ENCODE results near the gene PHAF1.

PHAF1 gene

DNA sequence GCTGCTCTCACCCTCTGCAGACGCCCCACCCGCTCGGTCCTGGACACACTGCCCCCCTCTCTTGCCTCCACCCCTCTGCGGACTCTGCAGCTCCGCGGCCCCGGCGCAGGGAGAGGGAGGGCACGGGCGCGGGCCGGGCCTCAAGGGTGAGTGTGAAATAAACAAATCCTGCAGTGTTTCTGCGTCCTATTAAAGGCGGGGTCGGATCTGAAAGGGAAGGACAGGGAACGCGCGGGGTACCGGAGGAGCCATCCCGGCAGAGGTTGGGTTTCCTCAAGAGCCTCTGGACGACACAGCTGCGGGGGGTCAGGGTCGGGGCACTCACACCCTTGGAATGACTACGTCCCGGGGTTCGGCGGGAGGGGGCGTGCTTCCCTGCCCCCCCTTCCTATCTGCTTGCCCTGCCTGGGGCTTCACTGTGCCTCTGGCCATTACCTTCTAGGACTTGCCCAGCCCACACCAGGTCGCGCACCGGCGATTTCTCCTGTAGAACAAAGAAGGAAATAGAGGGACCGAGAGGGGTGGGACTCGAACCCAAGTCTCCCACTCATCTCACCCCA, 54.3 kb downstream of the PHAF1 start:
- DNase-seq (ENCODE audit: low spot score) = no peak

GRCh38 chr16:67164599-67165061, 54.9 kb downstream of the PHAF1 start, which contains the start of gene HSF4:
Gene HSF4, plus strand, starts transcription at chr16:67164745. Its CDS starts 67 bp downstream, at chr16:67164812.
- DNase-seq (ENCODE audit: low spot score) = no peak

DNA sequence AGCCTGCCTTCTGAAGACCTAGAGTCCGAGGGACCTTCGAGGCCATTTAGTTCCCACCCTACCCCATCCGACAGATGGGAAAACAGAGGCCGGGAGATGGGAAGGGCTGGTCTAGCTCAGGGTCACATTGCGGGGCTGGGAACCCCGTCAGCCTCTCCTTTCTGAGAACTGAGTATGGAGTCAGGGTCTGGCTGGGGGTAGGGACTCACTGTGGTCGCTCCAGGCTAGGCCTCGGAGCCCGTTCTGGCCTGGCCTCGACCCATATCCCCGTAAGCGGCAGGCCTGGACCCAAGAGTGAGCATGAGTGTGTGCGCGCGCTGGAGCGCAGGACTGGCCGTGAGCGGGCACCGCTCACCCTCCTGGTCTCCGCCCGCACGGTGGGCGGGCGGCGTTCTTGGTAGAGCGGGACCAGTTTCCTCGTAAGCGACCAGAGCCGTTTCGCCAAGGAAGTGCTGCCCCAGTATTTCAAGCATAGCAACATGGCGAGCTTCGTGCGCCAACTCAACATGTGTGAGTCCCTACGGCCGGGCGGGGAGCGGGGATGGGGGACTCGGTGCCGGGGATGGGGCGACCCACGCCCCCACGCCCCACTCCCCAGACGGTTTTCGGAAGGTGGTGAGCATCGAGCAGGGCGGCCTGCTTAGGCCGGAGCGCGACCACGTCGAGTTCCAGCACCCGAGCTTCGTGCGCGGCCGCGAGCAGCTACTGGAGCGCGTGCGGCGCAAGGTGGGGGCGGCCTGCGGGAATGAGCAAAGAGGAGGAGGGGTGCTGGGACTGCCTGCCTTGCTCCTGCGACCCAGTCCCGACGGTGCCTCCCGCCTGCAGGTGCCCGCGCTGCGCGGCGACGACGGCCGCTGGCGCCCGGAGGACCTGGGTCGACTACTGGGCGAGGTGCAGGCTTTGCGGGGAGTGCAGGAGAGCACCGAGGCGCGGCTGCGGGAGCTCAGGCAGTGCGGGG, 55.7 kb downstream of the PHAF1 start:
- DNase-seq (ENCODE audit: low spot score) = no peak

DNA sequence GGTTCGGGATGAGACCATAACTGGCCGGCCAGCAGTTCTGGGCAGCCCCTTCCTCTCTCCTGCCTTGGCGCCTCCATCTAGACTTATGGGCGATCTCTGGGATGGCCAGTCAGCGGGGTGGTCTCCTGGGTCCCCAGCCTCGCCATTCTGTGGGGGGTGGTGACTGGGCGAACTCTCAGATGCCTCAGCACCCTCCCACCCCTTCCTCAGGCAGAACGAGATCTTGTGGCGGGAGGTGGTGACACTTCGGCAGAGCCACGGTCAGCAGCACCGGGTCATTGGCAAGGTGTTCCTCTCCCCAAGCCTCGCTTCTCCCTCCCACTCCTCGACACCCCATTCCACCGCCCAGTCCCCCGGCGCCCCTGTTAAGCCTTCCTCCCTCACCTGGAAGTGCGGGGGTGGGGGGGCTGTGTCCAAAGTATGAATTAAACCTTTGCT, 56.4 kb downstream of the PHAF1 start:
- no peak for DNase-seq (ENCODE audit: low spot score)

GRCh38 chr16:67166598-67167168, 56.9 kb downstream of the PHAF1 start:
- peak; percentile 41 for DNase-seq (ENCODE audit: low spot score)

DNA sequence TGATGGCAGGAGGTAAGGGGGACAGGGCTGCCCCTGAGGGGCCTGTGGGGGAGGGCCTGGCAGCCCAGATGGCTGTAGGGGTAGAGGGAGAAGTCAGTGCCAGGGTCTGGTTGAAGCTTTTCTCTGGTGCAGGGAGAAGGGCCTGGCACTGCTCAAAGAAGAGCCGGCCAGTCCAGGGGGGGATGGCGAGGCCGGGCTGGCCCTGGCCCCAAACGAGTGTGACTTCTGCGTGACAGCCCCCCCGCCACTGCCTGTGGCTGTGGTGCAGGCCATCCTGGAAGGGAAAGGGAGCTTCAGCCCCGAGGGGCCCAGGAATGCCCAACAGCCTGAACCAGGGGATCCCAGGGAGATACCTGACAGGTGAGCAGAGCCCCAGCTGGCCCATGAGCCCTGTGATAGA, 57.8 kb downstream of the PHAF1 start:
- no peak for DNase-seq (ENCODE audit: low spot score)

- DNase-seq (ENCODE audit: low spot score) = no peak
These were observed 59.3 kb downstream of the PHAF1 start for GRCh38 chr16:67169011-67169451.

DNA sequence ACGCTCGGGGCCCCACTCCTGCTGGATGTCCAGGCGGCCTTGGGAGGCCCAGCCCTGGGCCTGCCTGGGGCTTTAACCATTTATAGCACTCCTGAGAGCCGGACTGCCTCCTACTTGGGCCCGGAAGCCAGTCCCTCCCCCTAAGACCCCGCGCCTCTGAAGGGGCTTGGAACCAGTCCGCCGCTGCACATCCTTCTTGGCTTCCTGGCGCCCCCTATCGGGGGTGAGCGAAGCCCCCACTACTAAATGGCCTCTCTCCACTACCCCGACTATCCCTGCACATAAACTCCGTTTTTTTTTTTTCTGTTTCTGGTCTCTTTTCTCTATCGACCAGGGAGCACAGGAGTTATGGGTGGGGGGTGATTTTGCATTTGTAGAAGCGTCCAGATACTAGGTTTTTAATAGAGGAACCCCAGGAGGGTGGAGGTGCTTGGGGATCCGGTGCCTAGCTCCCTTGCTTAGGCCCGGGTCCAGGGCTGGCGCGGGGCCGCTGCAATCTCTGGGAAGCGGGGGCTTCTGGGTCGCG, 60.0 kb downstream of the PHAF1 start:
- DNase-seq (ENCODE audit: low spot score) = peak; percentile 63

DNA sequence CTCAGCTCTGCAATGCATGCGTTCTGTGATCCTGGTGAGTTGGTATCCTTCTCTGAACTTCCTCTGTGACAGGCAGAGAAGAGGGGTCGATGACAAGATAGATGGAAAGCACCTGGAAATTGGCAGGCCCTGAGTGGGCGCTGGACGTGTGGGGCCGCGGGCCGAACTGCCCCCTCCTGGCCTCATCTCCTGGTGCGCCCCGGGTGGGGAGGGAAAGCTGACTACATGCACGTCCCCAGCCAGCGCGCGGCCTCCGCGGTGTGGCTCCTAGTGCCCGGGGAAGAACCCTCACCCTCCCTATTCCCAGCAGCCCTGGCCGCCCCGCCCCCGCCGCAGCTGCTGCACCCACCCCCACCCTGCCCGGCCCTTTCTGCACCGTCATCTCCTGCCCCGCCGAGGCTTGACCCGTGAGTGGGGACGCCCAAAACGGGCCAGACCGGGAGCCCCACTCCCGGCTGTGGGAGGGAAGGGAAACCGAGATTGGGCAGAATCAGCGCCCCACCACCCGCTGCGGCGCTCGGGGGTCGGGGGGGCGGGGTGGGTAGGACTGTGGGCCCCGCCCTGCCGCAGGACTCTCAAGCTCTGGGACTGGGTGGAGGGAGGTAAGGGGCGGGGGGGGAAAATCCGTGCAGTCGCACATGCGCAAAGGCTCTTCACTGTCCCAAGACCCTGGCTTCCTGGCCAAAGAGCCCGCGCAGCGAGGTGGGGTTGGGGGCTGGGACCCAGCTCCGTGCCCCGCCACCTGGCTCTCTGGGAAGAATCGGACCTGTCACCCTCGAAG, 60.6 kb downstream of the PHAF1 start, which contains the start of gene NOL3:
Gene NOL3 (plus strand): TSS at position 371 of the 781 bp plus-strand sequence.
- DNase-seq (ENCODE audit: low spot score) = no peak

DNA sequence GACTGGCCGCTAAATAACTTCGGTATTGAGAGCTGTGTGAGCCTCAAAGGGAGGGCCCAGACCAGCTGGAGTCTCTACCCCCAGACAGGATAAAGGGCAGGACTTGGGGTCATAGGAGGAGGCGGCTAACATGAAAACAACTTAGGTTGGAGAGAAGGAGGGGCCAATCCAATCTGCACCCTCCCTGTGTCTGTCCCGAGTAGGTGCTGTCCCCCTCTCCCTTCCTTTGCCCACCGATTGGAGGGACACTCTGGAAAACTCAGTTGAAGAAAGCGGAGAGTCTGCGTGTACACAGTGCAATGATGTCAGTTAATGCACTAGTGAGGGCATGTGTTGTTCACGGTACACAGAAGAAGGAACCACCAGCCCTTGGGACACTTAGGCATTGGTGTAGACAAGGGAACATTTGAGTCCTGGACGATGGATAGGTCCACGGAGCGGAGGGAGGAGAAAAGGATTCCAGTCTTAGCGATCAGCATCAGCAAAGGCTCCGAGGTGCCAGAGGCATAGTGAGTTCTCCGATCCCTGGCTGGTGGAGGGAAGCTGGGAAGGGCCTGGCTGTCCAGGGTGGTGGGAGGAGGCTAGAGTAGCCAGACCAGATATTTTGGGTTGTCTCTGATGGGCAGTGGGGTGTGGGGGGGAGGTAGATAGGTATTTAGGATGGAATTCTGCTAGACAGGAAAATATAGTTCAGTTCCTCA, 61.4 kb downstream of the PHAF1 start:
- no peak for DNase-seq (ENCODE audit: low spot score)

DNA sequence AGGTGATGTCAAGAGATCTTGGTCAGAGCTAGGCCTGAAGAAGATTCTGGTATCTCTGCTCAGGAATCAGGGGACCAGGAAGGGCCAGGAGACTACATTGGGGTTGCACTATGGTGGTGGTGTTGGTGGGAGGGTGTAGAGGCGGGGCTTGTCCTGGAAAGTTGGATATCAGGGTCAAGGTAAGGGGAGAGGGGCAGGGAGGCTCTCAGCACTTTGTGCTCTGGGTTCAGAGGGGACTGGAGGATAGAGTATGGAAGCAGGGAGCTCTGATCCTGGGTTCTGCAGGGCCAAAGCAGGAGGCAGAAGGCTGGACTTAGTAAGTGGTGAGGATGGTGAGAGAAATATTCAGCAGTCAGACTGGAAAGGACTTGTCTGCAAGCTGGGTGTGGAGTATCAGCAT, 63.6 kb downstream of the PHAF1 start:
- DNase-seq (ENCODE audit: low spot score) = no peak

- DNase-seq (ENCODE audit: low spot score) = peak; percentile 63
These were observed 64.3 kb downstream of the PHAF1 start for GRCh38 chr16:67173808-67174705.

DNA sequence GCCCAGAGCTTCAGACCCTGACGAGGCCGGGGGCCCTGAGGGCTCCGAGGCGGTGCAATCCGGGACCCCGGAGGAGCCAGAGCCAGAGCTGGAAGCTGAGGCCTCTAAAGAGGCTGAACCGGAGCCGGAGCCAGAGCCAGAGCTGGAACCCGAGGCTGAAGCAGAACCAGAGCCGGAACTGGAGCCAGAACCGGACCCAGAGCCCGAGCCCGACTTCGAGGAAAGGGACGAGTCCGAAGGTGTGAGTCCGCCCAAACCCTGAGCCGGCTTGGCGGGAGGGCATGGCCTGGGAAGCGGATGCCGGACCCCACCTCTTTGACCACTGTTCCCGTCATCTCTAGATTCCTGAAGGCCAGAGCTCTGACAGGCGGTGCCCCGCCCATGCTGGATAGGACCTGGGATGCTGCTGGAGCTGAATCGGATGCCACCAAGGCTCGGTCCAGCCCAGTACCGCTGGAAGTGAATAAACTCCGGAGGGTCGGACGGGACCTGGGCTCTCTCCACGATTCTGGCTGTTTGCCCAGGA, 65.0 kb downstream of the PHAF1 start:
- DNase-seq (ENCODE audit: low spot score) = no peak

- no peak for DNase-seq (ENCODE audit: low spot score)
These were observed 66.9 kb downstream of the PHAF1 start for GRCh38 chr16:67176662-67177061.

DNA sequence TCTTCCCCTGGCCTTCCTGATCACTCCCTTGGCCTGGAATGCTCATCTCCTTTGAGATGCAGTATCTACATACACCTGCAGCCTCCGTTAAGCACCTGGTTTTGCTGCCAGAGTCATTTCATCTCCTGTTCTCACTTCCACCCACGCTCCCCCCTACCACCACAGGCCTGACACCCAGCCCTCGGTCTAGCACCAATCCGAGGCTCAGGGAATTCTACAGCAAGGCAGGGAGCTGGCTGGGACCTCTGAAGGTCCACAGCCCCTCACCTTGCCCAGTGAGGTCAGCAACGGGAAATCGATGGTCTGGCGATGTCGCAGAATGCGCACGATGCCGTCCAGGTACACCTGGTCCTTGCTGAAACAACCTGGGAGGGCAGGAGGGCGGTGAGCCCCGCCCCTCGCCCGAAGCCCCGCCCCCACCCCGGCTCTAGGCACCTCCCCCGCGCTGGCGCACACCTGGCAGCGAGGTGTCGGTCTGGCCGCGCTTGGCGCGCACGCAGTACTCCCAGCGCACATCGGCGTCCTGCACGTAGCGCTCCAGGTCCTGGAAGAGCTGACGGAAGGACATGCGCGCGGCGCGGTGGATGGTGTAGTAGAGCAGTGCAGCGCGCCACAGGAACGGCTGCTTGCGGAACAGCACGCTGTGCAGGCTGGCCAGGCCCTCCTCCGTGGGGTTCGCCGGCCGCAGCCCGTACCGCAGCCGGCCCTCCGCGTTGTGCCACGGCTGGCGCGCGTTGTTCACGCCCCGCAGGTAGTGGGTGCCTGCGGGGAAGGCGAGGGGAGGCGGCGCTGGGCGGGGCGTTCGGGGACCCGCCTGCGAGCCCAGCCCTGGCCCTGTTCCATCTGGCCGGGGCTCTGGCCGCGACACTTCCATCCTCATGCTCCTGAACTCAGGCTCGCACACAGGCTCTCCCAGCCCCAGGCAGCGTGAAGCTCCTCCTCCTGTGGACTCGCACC, 68.3 kb downstream of the PHAF1 start:
- no peak for DNase-seq (ENCODE audit: low spot score)

- peak; percentile 53 for DNase-seq (ENCODE audit: low spot score)
These were observed 69.8 kb downstream of the PHAF1 start for GRCh38 chr16:67179421-67180080.

DNA sequence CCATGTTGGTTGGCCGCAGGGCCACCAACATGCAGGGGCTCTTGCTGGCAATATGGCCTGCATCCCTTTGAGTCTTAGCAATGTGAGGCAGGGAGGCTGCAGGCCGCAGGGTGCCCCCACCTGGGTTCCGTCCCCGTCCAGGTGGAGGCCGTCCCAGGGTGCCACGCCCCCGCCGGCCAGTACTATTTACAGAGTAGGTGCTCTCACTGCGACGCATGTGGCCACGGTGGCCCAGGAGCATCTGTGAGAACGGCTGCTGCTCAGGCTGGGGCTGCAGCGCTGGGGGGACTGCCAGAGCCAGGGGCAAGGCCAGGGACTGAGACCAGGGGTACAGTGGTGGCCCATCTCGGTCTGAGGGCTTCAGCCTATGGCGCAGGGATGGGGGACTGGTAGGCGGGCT, 70.4 kb downstream of the PHAF1 start:
- DNase-seq (ENCODE audit: low spot score) = no peak

GRCh38 chr16:67181346-67181745, 71.6 kb downstream of the PHAF1 start:
- DNase-seq (ENCODE audit: low spot score) = no peak
